ENCODE data around the gene LRRC2. TPM values are rescaled to one million over a fixed set of nuclear protein-coding genes. Genes with fewer than 3 reads are reported as not detected.

The LRRC2 gene
- total and polyA plus RNA-seq, 9 of the 15 experiments (the other 6 are each of a cell fraction or from before 2014, with no cell fraction given): 0.01 to 0.04 (median 0.03) TPM; not detected in 5

DNA sequence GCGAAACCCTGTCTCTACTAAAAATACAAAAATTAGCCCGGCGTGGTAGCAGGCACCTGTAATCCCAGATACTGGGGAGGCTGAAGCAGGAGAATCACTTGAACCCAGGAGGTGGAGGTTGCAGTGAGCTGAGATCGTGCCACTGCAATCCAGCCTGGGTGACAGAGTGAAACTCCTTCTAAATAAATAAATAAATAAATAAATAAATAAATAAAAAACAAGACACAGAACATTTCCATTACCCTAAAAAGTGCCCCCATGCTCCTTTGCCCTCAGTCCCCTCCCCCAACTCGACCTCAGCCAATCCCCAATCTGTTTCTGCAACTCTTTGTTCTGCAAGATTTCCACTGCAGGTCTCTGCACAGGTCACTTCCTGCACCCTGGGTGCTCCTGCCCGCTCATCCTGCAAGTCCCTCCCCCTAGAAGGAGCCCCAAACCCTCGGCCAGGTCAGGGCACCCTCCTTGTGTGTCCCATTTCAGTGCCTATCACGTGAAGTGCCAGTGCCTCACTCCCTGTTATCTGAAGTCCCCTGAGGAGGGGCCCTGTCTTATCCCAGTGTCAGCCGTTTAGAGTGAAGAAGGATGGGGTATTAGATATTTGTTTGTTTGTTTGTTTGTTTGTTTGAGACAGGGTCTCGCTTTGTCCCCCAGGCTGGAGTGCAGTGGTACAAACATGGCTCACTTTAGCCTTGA, 47.4 kb upstream of the LRRC2 start:
- Histone ChIP-seq H3K27me3 (ENCODE audit: control insufficient read depth in 2 of 2, insufficient read depth in 2 of 2, low read length in 2 of 2) (peaks cover 46 to 61% of the 10 kb centered on the region in 2 experiments), H2AFZ (ENCODE audit: low read depth, low read length) (no peak overlapping the region), H3K9me3 (replicated peaks; ENCODE audit: control insufficient read depth, insufficient read depth, low read depth, low read length) (no peaks in the 10 kb centered on the region), H3K4me2 (ENCODE audit: insufficient read depth, low read length) (no peak overlapping the region), H3K4me1 (replicated peaks in 1 of 2; ENCODE audit: control insufficient read depth in 2 of 2, insufficient read depth in 2 of 2, low read length in 2 of 2) (no peaks in the 10 kb centered on the region), H4K20me1 (replicated peaks; ENCODE audit: control insufficient read depth, insufficient read depth, low read length) (no peaks in the 10 kb centered on the region), H3K27ac (ENCODE audit: extremely low read depth, low read depth, low read length) (no peak overlapping the region), H3K4me3 (no peak overlapping the region), H3K79me2 (ENCODE audit: control insufficient read depth, insufficient read depth, low read length) (no peaks in the 10 kb centered on the region), H3K36me3 (ENCODE audit: control insufficient read depth, insufficient read depth, low read length) (no peaks in the 10 kb centered on the region), H3K9ac (ENCODE audit: insufficient read depth in 1 of 2, low read depth in 2 of 2, low read length in 2 of 2) (no peak overlapping the region), H3K9me1 (ENCODE audit: control insufficient read depth, insufficient read depth, low read length) (no peaks in the 10 kb centered on the region)
- POLR2A ChIA-PET: interaction anchor here (1.6 kb wide), 1 partner anchor 14 kb away, joined by 5 read pairs; no protein-coding TSS in a partner anchor
- BruUV-seq (replicated peaks): no TSS peak
- no peak for DNase-seq (ENCODE audit: extremely low read depth in 1 of 4, low spot score in 3 of 4)
- no peak for TF ChIP-seq MECOM (CRISPR knock-in tag; IDR thresholded peaks at IDR 0.05)
- TF ChIP-seq, protein P1, sequence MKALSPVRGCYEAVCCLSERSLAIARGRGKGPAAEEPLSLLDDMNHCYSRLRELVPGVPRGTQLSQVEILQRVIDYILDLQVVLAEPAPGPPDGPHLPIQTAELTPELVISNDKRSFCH (CRISPR knock-in tag; IDR thresholded peaks at IDR 0.05): no peak
- TF ChIP-seq, protein P1 (tag; IDR thresholded peaks at IDR 0.05): no peak
- no peak for TF ChIP-seq HNRNPLL (IDR thresholded peaks at IDR 0.05; ENCODE audit: low read depth, low read length, poor library complexity, severe bottlenecking)
- TF ChIP-seq NBN (IDR thresholded peaks at IDR 0.05; ENCODE audit: low read depth): no peak
- in situ Hi-C loops (cut with MboI) (no loop called here), intact Hi-C loops (cut with micrococcal nuclease) (no loop called here)
- CTCF ChIA-PET (ENCODE audit: low intra/inter-chr PET ratio): no interaction called here
- 2% methylated on average over 10 of the region's 10 CpGs for WGBS (ENCODE audit: insufficient coverage, low coverage, missing lambda C conversion rate)
- no peak for ATAC-seq
- no peak for FAIRE-seq

DNA sequence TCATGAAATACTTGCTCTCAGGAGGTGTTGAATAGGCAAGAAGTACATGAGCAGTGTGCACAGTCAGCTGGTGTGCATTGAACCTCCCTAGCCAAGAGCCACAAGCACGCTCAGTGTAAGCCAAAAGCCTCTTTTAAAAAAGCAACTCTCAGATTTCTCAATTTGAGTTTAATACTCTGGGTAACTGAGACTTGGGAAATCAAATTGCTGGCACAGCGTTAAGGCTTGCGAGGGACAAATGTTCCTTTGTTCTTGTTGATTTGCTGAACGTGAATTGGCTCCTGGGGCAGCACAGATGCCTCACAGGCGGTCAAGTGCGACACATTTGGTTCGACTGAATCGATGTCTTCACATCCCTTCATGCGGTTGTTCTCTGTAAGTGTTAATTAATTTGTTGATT, 46.2 kb upstream of the LRRC2 start, which contains the start of gene FAM240A:
Gene FAM240A, plus strand, starts transcription at position 202 of the 400 bp plus-strand sequence. Its CDS starts 159 bp downstream, at position 361.
- CTCF ChIA-PET (ENCODE audit: low intra/inter-chr PET ratio): no interaction called here
- no peak within 1 kb of the TSS for H3K9ac ChIP-seq (ENCODE audit: insufficient read depth in 1 of 2, low read depth in 2 of 2, low read length in 2 of 2)
- FAIRE-seq (no peak), DNase-seq (ENCODE audit: extremely low read depth in 1 of 4, low spot score in 3 of 4) (no peak), ATAC-seq (no peak)
- POLR2A ChIA-PET: no interaction called here
- H3K36me3 ChIP-seq (ENCODE audit: control insufficient read depth, insufficient read depth, low read length): no peaks in the 10 kb centered on the region
- no peak within 1 kb of the TSS for H3K4me3 ChIP-seq
- H4K20me1 ChIP-seq (replicated peaks; ENCODE audit: control insufficient read depth, insufficient read depth, low read length): no peaks in the 10 kb centered on the region
- H2AFZ ChIP-seq (ENCODE audit: low read depth, low read length): no peak within 1 kb of the TSS
- no peaks in the 10 kb centered on the region for H3K4me1 ChIP-seq (replicated peaks in 1 of 2; ENCODE audit: control insufficient read depth in 2 of 2, insufficient read depth in 2 of 2, low read length in 2 of 2)
- H3K9me1 ChIP-seq (ENCODE audit: control insufficient read depth, insufficient read depth, low read length): no peaks in the 10 kb centered on the region
- intact Hi-C loops (cut with micrococcal nuclease) (no loop called here), in situ Hi-C loops (cut with MboI) (no loop called here)
- H3K79me2 ChIP-seq (ENCODE audit: control insufficient read depth, insufficient read depth, low read length): no peaks in the 10 kb centered on the region
- BruUV-seq (replicated peaks): no TSS peak
- H3K4me2 ChIP-seq (ENCODE audit: insufficient read depth, low read length): no peak within 1 kb of the TSS
- no peaks in the 10 kb centered on the region for H3K9me3 ChIP-seq (replicated peaks; ENCODE audit: control insufficient read depth, insufficient read depth, low read depth, low read length)
- H3K27me3 ChIP-seq (ENCODE audit: control insufficient read depth in 2 of 2, insufficient read depth in 2 of 2, low read length in 2 of 2): peaks cover 43 to 60% of the 10 kb centered on the region in 2 experiments
- WGBS (ENCODE audit: insufficient coverage, low coverage, missing lambda C conversion rate): 0% methylated on average over 9 of the region's 9 CpGs
- no peak within 1 kb of the TSS for H3K27ac ChIP-seq (ENCODE audit: extremely low read depth, low read depth, low read length)
- TF ChIP-seq KLF10 (CRISPR knock-in tag; IDR thresholded peaks at IDR 0.05) (no peak), MTA1 (IDR thresholded peaks at IDR 0.05; ENCODE audit: borderline replicate concordance) (no peak), SRSF3 (IDR thresholded peaks at IDR 0.05; ENCODE audit: insufficient read depth, low read length) (no peak), ZFP1 (CRISPR knock-in tag; IDR thresholded peaks at IDR 0.05) (no peak), ZNF41 (CRISPR knock-in tag; conservative IDR thresholded peaks at IDR 0.05) (no peak), CHD4 (IDR thresholded peaks at IDR 0.05; ENCODE audit: insufficient read depth, insufficient replicate concordance, low read depth, low read length, poor library complexity, severe bottlenecking) (no peak), PTTG1 (tag; IDR thresholded peaks at IDR 0.05; ENCODE audit: low read depth) (no peak), BRF1 (IDR thresholded peaks at IDR 0.05; ENCODE audit: borderline replicate concordance, extremely low read depth, insufficient read length) (no peak), ATF1 (CRISPR knock-in tag; IDR thresholded peaks at IDR 0.05) (no peak), ATF1 (tag; IDR thresholded peaks at IDR 0.05) (no peak), SMARCA4 (IDR thresholded peaks at IDR 0.05) (no peak)
- TF ChIP-seq, protein P2, sequence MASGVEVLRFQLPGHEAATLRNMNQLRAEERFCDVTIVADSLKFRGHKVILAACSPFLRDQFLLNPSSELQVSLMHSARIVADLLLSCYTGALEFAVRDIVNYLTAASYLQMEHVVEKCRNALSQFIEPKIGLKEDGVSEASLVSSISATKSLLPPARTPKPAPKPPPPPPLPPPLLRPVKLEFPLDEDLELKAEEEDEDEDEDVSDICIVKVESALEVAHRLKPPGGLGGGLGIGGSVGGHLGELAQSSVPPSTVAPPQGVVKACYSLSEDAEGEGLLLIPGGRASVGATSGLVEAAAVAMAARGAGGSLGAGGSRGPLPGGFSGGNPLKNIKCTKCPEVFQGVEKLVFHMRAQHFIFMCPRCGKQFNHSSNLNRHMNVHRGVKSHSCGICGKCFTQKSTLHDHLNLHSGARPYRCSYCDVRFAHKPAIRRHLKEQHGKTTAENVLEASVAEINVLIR (CRISPR knock-in tag; IDR thresholded peaks at IDR 0.05): no peak
